GM04503 (cell line): ENCODE measurements around the gene ENSA.
"Not testable (repeated sequence)": the region's sequence is repeated elsewhere in the genome, so short reads cannot be mapped to it uniquely, and the experiment has no call there.

Experiments used
- DNase-seq: peaks from one replicate; pipeline ENCODE4 v3.0.0-alpha.2; 2012; ENCODE audit warnings: low read depth

Gene ENSA

GRCh38 chr1:150621497-150622302 is 7.7 kb downstream of the ENSA start:
- DNase-seq: peak; percentile 18

- no peak for DNase-seq
Measured at GRCh38 chr1:150620919-150621318, 8.5 kb downstream of the ENSA start.

GRCh38 chr1:150619576-150620509 is 9.6 kb downstream of the ENSA start:
- peak; percentile 43 for DNase-seq

GRCh38 chr1:150615346-150616201 is 13.8 kb downstream of the ENSA start:
- DNase-seq: no peak

- peak; percentile 61 for DNase-seq
Measured at GRCh38 chr1:150613061-150613920, 16.1 kb downstream of the ENSA start.

- DNase-seq: no peak
Measured at GRCh38 chr1:150612014-150612345, 17.4 kb downstream of the ENSA start.

- DNase-seq: no peak
Measured at GRCh38 chr1:150610576-150610975, 18.8 kb downstream of the ENSA start.

- DNase-seq: no peak
Measured at GRCh38 chr1:150609732-150610131, 19.7 kb downstream of the ENSA start.

- DNase-seq: no peak
Measured at GRCh38 chr1:150606463-150607142, 22.8 kb downstream of the ENSA start.

GRCh38 chr1:150605451-150605731 is 24.0 kb downstream of the ENSA start:
- DNase-seq: not testable (repeated sequence)

GRCh38 chr1:150604226-150604588 is 25.2 kb downstream of the ENSA start:
- no peak for DNase-seq

GRCh38 chr1:150603711-150604110 is 25.7 kb downstream of the ENSA start:
- no peak for DNase-seq

GRCh38 chr1:150602372-150602771 is 27.0 kb downstream of the ENSA start:
- DNase-seq: not testable (repeated sequence)

GRCh38 chr1:150601540-150601939 is 27.9 kb downstream of the ENSA start:
- no peak for DNase-seq

- not testable (repeated sequence) for DNase-seq
Measured at GRCh38 chr1:150598346-150598745, 31.1 kb downstream of the ENSA start.

- no peak for DNase-seq
Measured at GRCh38 chr1:150596976-150597375, 32.4 kb downstream of the ENSA start.

- no peak for DNase-seq
Measured at GRCh38 chr1:150596095-150596892, 33.1 kb downstream of the ENSA start.

GRCh38 chr1:150582371-150582770 is 47.0 kb downstream of the ENSA start:
- no peak for DNase-seq

GRCh38 chr1:150581962-150582361 is 47.5 kb downstream of the ENSA start:
- DNase-seq: not testable (repeated sequence)

- DNase-seq: not testable (repeated sequence)
Measured at GRCh38 chr1:150581437-150581836, 48.0 kb downstream of the ENSA start.
